ENCODE data around the gene GPR4. TPM values are rescaled to one million over a fixed set of nuclear protein-coding genes. Genes with fewer than 3 reads are reported as not detected.

Gene GPR4
- polyA plus RNA-seq, 1 donor from 2014 or later, result 0.25 TPM

DNA sequence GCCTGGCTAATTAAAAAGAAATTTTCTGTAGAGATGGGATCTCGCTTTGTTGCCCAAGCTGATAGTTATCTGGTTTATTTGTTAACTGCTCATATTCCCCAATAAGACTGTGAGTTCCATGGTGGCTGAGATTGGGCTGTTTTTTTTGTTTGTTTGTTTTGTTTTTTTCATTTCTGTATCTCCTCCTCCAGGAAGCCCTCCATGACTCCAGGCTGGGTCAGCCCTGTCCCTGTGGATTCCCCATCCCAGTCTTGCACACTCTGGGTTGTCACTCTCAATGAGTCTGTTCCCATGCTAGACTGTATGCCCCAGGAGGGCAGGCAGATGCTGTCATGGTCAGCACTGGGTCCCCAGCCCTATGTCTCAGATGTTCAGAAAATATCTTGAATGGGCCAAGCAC is 34.3 kb upstream of the GPR4 start:
- no peak overlapping the region for H2AFZ ChIP-seq (ENCODE audit: low read depth, low read length)
- H3K79me2 ChIP-seq (replicated peaks; ENCODE audit: insufficient read depth, low read length), result no peaks in the 10 kb centered on the region
- no peaks in the 10 kb centered on the region for H4K20me1 ChIP-seq (ENCODE audit: insufficient read depth)
- H3K27ac ChIP-seq (ENCODE audit: low read length), result no peak overlapping the region
- H3K27me3 ChIP-seq (ENCODE audit: insufficient read depth, low read depth, low read length), result peaks cover 3% of the 10 kb centered on the region
- TF ChIP-seq EZH2 (IDR thresholded peaks at IDR 0.05; ENCODE audit: borderline replicate concordance, insufficient read depth, low read length, poor library complexity, severe bottlenecking) (no peak), RAD21 (conservative IDR thresholded peaks at IDR 0.05) (no peak), MXI1 (conservative IDR thresholded peaks at IDR 0.05; ENCODE audit: poor library complexity, severe bottlenecking) (no peak), POLR2AphosphoS5 (IDR thresholded peaks at IDR 0.05) (no peak), EP300 (conservative IDR thresholded peaks at IDR 0.05; ENCODE audit: poor library complexity, severe bottlenecking) (no peak), SMC3 (conservative IDR thresholded peaks at IDR 0.05; ENCODE audit: poor library complexity) (no peak), TAF1 (IDR thresholded peaks at IDR 0.05; ENCODE audit: low read depth) (no peak)
- TF ChIP-seq, protein P1, sequence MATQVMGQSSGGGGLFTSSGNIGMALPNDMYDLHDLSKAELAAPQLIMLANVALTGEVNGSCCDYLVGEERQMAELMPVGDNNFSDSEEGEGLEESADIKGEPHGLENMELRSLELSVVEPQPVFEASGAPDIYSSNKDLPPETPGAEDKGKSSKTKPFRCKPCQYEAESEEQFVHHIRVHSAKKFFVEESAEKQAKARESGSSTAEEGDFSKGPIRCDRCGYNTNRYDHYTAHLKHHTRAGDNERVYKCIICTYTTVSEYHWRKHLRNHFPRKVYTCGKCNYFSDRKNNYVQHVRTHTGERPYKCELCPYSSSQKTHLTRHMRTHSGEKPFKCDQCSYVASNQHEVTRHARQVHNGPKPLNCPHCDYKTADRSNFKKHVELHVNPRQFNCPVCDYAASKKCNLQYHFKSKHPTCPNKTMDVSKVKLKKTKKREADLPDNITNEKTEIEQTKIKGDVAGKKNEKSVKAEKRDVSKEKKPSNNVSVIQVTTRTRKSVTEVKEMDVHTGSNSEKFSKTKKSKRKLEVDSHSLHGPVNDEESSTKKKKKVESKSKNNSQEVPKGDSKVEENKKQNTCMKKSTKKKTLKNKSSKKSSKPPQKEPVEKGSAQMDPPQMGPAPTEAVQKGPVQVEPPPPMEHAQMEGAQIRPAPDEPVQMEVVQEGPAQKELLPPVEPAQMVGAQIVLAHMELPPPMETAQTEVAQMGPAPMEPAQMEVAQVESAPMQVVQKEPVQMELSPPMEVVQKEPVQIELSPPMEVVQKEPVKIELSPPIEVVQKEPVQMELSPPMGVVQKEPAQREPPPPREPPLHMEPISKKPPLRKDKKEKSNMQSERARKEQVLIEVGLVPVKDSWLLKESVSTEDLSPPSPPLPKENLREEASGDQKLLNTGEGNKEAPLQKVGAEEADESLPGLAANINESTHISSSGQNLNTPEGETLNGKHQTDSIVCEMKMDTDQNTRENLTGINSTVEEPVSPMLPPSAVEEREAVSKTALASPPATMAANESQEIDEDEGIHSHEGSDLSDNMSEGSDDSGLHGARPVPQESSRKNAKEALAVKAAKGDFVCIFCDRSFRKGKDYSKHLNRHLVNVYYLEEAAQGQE (IDR thresholded peaks at IDR 0.05; ENCODE audit: borderline replicate concordance), result no peak
- TF ChIP-seq, protein P2, sequence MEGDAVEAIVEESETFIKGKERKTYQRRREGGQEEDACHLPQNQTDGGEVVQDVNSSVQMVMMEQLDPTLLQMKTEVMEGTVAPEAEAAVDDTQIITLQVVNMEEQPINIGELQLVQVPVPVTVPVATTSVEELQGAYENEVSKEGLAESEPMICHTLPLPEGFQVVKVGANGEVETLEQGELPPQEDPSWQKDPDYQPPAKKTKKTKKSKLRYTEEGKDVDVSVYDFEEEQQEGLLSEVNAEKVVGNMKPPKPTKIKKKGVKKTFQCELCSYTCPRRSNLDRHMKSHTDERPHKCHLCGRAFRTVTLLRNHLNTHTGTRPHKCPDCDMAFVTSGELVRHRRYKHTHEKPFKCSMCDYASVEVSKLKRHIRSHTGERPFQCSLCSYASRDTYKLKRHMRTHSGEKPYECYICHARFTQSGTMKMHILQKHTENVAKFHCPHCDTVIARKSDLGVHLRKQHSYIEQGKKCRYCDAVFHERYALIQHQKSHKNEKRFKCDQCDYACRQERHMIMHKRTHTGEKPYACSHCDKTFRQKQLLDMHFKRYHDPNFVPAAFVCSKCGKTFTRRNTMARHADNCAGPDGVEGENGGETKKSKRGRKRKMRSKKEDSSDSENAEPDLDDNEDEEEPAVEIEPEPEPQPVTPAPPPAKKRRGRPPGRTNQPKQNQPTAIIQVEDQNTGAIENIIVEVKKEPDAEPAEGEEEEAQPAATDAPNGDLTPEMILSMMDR (IDR thresholded peaks at IDR 0.05; ENCODE audit: poor library complexity, severe bottlenecking), result no peak
- no peaks in the 10 kb centered on the region for H3K36me3 ChIP-seq (ENCODE audit: insufficient read depth, low read length)
- H3K9me2 ChIP-seq (ENCODE audit: insufficient read depth, low read length), result no peaks in the 10 kb centered on the region
- H3F3A ChIP-seq (ENCODE audit: insufficient read depth, low read length, poor library complexity, severe bottlenecking), result no peaks in the 10 kb centered on the region
- no peak overlapping the region for H3K9ac ChIP-seq (ENCODE audit: low read length)
- no peak overlapping the region for H3K4me3 ChIP-seq (ENCODE audit: low read length)
- H3K9me3 ChIP-seq (ENCODE audit: low read length), result no peaks in the 10 kb centered on the region
- no peak overlapping the region for H3K4me2 ChIP-seq (ENCODE audit: low read length)

DNA sequence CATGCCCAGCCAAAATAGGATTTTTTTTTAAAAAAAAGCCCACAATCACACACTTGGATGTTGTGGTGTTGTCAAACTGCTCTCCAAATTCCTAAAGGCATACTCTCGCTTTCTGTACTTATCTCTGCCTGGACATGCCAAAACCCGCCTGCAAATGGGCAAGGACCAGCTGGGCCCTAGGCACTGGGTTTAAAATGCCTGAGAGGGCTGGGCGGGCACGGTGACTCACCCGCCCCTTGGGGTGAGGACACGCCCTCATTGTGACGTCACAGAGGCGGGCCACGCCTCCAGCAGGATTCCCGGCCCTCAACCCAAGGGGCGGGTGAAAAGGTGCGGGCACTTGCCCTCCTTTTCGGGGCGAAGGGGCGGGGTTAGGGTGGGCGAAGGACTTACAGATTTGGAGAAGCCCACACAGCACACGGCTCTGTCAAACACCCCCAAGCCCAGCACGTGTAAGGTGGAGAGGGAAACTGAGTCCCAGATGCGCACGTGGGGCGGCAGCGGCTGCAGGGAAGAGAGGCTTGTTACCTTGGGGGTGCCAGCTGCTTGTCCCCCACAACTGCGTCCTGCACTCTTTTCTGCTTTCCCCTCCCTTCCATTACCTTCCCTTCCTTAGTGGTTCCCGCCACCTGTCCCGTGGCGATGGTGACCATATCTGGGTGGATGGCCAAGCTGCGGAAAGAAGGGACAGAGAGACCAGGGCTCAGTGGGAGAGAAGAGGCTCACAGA is 30.6 kb upstream of the GPR4 start:
- Histone ChIP-seq H3K9ac (ENCODE audit: low read length) (no peak overlapping the region), H3F3A (ENCODE audit: insufficient read depth, low read length, poor library complexity, severe bottlenecking) (no peaks in the 10 kb centered on the region), H2AFZ (ENCODE audit: low read depth, low read length) (no peak overlapping the region), H3K4me2 (ENCODE audit: low read length) (no peak overlapping the region), H3K79me2 (replicated peaks; ENCODE audit: insufficient read depth, low read length) (no peaks in the 10 kb centered on the region), H3K27ac (ENCODE audit: low read length) (no peak overlapping the region), H3K9me3 (ENCODE audit: low read length) (no peaks in the 10 kb centered on the region), H3K4me3 (ENCODE audit: low read length) (no peak overlapping the region), H4K20me1 (ENCODE audit: insufficient read depth) (no peaks in the 10 kb centered on the region), H3K36me3 (ENCODE audit: insufficient read depth, low read length) (no peaks in the 10 kb centered on the region), H3K9me2 (ENCODE audit: insufficient read depth, low read length) (no peaks in the 10 kb centered on the region), H3K27me3 (ENCODE audit: insufficient read depth, low read depth, low read length) (no peaks in the 10 kb centered on the region)
- TF ChIP-seq, protein P1 (IDR thresholded peaks at IDR 0.05; ENCODE audit: borderline replicate concordance), result no peak
- TF ChIP-seq EP300 (conservative IDR thresholded peaks at IDR 0.05; ENCODE audit: poor library complexity, severe bottlenecking), result no peak
- TF ChIP-seq SMC3 (conservative IDR thresholded peaks at IDR 0.05; ENCODE audit: poor library complexity), result no peak
- TF ChIP-seq MXI1 (conservative IDR thresholded peaks at IDR 0.05; ENCODE audit: poor library complexity, severe bottlenecking), result no peak
- TF ChIP-seq TAF1 (IDR thresholded peaks at IDR 0.05; ENCODE audit: low read depth), result no peak
- TF ChIP-seq, protein P2 (IDR thresholded peaks at IDR 0.05; ENCODE audit: poor library complexity, severe bottlenecking), result no peak
- TF ChIP-seq POLR2AphosphoS5 (IDR thresholded peaks at IDR 0.05), result no peak
- no peak for TF ChIP-seq EZH2 (IDR thresholded peaks at IDR 0.05; ENCODE audit: borderline replicate concordance, insufficient read depth, low read length, poor library complexity, severe bottlenecking)
- TF ChIP-seq RAD21 (conservative IDR thresholded peaks at IDR 0.05), result no peak
